Measurements from ENCODE around the gene LSM7.

GRCh38 chr19:2302319-2303210 is 25.8 kb downstream of the LSM7 start:
- no peak for TF ChIP-seq CTCF (conservative IDR thresholded peaks at IDR 0.05; ENCODE audit: low read length)
- no peak for TF ChIP-seq EZH2phosphoT487 (IDR thresholded peaks at IDR 0.05; ENCODE audit: borderline replicate concordance, low read depth, low read length)

Data from OCI-LY7 (cell line).